ENCODE results near the gene DPYSL5.

Gene DPYSL5

GRCh38 chr2:26938399-26939118 lies 90.6 kb downstream of the DPYSL5 start:
- Histone ChIP-seq H3K27me3 (replicated peaks; ENCODE audit: control insufficient read depth, insufficient read depth, low read length) (0 out of 2 replicates have a peak, but pooled peaks cover 1% of the 10 kb centered on the region), H3K4me3 (replicated peaks; ENCODE audit: low read depth, low read length) (no peak overlapping the region), H3K36me3 (ENCODE audit: control insufficient read depth, insufficient read depth, low read length) (no peaks in the 10 kb centered on the region)
- TF ChIP-seq CTCF (IDR thresholded peaks at IDR 0.05; ENCODE audit: insufficient read depth, low read length, poor library complexity, severe bottlenecking), result no peak
- no peak for DNase-seq (ENCODE audit: extremely low read depth, insufficient read length)

GRCh38 chr2:26940001-26940400 lies 92.1 kb downstream of the DPYSL5 start:
- no peak for TF ChIP-seq CTCF (IDR thresholded peaks at IDR 0.05; ENCODE audit: insufficient read depth, low read length, poor library complexity, severe bottlenecking)
- DNase-seq (ENCODE audit: extremely low read depth, insufficient read length), result no peak
- H3K36me3 ChIP-seq (ENCODE audit: control insufficient read depth, insufficient read depth, low read length), result no peaks in the 10 kb centered on the region

GRCh38 chr2:26941486-26941885 lies 93.6 kb downstream of the DPYSL5 start:
- TF ChIP-seq CTCF (IDR thresholded peaks at IDR 0.05; ENCODE audit: insufficient read depth, low read length, poor library complexity, severe bottlenecking), result no peak
- H3K36me3 ChIP-seq (ENCODE audit: control insufficient read depth, insufficient read depth, low read length), result no peaks in the 10 kb centered on the region
- no peak overlapping the region for H3K4me3 ChIP-seq (replicated peaks; ENCODE audit: low read depth, low read length)
- DNase-seq (ENCODE audit: extremely low read depth, insufficient read length), result no peak
- no peaks in the 10 kb centered on the region for H3K27me3 ChIP-seq (replicated peaks; ENCODE audit: control insufficient read depth, insufficient read depth, low read length)

More at GRCh38 chr2:26940001-26940400, 92.1 kb downstream of the DPYSL5 start:
- 0 out of 2 replicates have a peak, but pooled peaks cover 1% of the 10 kb centered on the region for H3K27me3 ChIP-seq (replicated peaks; ENCODE audit: control insufficient read depth, insufficient read depth, low read length)
- H3K4me3 ChIP-seq (replicated peaks; ENCODE audit: low read depth, low read length), result no peak overlapping the region

GRCh38 chr2:26942543-26943295 lies 94.8 kb downstream of the DPYSL5 start:
- peak; percentile 70 for TF ChIP-seq CTCF (IDR thresholded peaks at IDR 0.05; ENCODE audit: insufficient read depth, low read length, poor library complexity, severe bottlenecking)
- Histone ChIP-seq H3K27me3 (replicated peaks; ENCODE audit: control insufficient read depth, insufficient read depth, low read length) (no peaks in the 10 kb centered on the region; the same call in 1 of the 2 replicates), H3K4me3 (replicated peaks; ENCODE audit: low read depth, low read length) (no peak overlapping the region), H3K36me3 (ENCODE audit: control insufficient read depth, insufficient read depth, low read length) (no peaks in the 10 kb centered on the region)
- peak; percentile 31 for DNase-seq (ENCODE audit: extremely low read depth, insufficient read length)

- TF ChIP-seq CTCF (IDR thresholded peaks at IDR 0.05; ENCODE audit: insufficient read depth, low read length, poor library complexity, severe bottlenecking), result no peak
- Histone ChIP-seq H3K27me3 (replicated peaks; ENCODE audit: control insufficient read depth, insufficient read depth, low read length) (no peaks in the 10 kb centered on the region; the same call in 1 of the 2 replicates), H3K36me3 (ENCODE audit: control insufficient read depth, insufficient read depth, low read length) (no peaks in the 10 kb centered on the region), H3K4me3 (replicated peaks; ENCODE audit: low read depth, low read length) (no peak overlapping the region)
- no peak for DNase-seq (ENCODE audit: extremely low read depth, insufficient read length)
Measured at GRCh38 chr2:26945991-26946750, 98.2 kb downstream of the DPYSL5 start.
